OCI-LY7 (cell line): ENCODE measurements around the gene PIEZO2.

Experiments used
- CTCF ChIP-seq: fragments of 200-600 bp; sonication (generic); conservative IDR thresholded peaks from 2 replicates; pipeline ENCODE4 v1.5.1; 2014; ENCODE audit warnings: mild to moderate bottlenecking, antibody characterized with exemption, low read length, moderate library complexity, mixed read lengths
- EZH2phosphoT487 ChIP-seq: fragments of 200-600 bp; sonication (generic); IDR thresholded peaks from 2 replicates; pipeline ENCODE4 v1.6.1; 2018; ENCODE audit warnings: low read depth, borderline replicate concordance, mild to moderate bottlenecking, mixed run types, antibody characterized with exemption, low read length, moderate library complexity, mixed read lengths

GRCh38 chr18:10856132-10856531 lies 293.2 kb downstream of the PIEZO2 start:
- TF ChIP-seq CTCF (no peak), EZH2phosphoT487 (no peak)
